ENCODE results near the gene LCP2. TPM values are rescaled to one million over a fixed set of nuclear protein-coding genes. Genes with fewer than 3 reads are reported as not detected.

LCP2 gene
- total and polyA plus RNA-seq, 5 donors, result 3.0 to 10.9 (median 10.2) TPM

DNA sequence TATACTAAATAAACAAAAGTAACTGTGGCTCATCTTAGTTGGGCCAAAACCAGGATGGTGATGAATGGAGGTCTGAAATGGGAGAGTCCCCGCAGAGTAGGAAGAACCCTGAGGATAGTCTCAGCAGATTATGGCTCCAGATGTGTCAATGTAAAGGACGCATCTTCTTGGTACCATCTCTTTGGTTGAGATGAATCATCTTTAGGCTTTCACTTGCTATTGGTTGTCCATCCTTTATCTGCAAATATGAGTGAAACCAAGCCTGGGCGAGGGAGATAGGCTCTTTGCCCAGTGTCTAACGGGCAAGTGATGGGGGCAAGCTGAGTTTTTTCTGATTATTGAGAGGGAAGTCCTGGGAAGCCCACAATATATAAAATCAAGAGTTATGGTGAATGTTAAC is 19.4 kb upstream of the LCP2 start:
- intact Hi-C loops (cut with DNase I), result no loop called here
- DNase-seq (no peak), ATAC-seq (no peak)
- Histone ChIP-seq H3K4me3 (ENCODE audit: low read length) (no peak overlapping the region), H3K27me3 (ENCODE audit: control insufficient read depth, insufficient read depth) (no peaks in the 10 kb centered on the region), H3K9me3 (ENCODE audit: control insufficient read depth, low read length) (no peaks in the 10 kb centered on the region), H3K27ac (ENCODE audit: low read length) (no peak overlapping the region), H3K4me1 (ENCODE audit: control insufficient read depth, insufficient read depth, low read length) (peaks cover 7% of the 10 kb centered on the region)
- 91% methylated on average over 4 of the region's 4 CpGs for WGBS

DNA sequence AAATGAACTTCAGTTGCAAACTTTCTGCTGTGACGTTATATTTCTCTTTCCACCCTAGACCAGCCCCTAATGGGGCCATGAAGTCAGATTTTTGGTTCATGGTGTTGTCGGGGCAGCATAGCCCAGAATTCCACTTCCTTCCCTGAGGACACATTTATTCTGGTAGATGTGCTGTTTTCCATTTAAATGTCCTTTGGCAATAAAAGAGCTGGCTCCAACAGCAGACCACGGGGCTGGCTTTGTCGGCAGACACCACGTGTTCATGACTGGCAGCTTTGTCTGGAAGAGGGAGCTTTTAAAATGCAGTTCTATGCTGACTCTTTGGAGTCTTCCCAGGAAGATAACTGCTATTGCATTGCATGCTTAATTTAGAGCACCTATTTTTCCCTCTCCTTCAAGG is 17.6 kb upstream of the LCP2 start:
- no peak overlapping the region for H3K27ac ChIP-seq (ENCODE audit: low read length)

DNA sequence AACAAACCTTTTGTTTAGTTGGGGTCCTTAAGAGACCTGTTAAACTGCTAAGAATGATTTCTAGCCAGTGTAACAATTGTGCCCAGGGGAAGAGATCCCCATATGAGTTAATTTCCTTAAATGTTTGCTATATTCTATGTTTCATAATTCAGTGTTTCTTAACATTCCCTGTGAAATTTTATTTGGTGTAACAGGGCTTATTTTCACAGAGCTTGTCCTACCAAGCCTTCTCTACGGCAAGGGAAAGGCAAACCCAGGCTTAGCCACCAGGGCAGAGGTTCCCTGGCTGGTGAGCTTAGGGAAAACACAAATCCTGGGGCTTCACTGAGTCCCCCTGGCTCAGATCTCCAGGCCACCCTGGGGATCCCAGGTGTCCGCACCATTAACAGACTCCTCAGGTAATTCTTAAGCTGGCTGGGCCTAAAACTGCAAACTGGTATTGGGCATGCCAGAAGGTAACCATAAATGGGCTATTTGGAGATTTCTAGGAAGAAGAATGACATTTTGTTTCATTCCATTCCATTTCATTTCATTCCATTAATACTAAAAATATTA is 17.0 kb upstream of the LCP2 start:
- Histone ChIP-seq H3K27me3 (ENCODE audit: control insufficient read depth, insufficient read depth) (no peaks in the 10 kb centered on the region), H3K9me3 (ENCODE audit: control insufficient read depth, low read length) (no peaks in the 10 kb centered on the region), H3K4me3 (ENCODE audit: low read length) (no peak overlapping the region), H3K4me1 (ENCODE audit: control insufficient read depth, insufficient read depth, low read length) (peaks cover 14% of the 10 kb centered on the region), H3K27ac (ENCODE audit: low read length) (no peak overlapping the region)
- intact Hi-C loops (cut with DNase I), result no loop called here
- DNase-seq (no peak), ATAC-seq (no peak)
- 66% methylated on average over 2 of the region's 2 CpGs for WGBS

More for the DNA sequence above, 17.6 kb upstream of the LCP2 start:
- DNase-seq (peak; percentile 78 to 92 (median 89)), ATAC-seq (peak; percentile 81 to 92)
- Histone ChIP-seq H3K4me3 (ENCODE audit: low read length) (no peak overlapping the region), H3K9me3 (ENCODE audit: control insufficient read depth, low read length) (no peaks in the 10 kb centered on the region), H3K27me3 (ENCODE audit: control insufficient read depth, insufficient read depth) (no peaks in the 10 kb centered on the region), H3K4me1 (ENCODE audit: control insufficient read depth, insufficient read depth, low read length) (peaks cover 14% of the 10 kb centered on the region)
- intact Hi-C loops (cut with DNase I), result no loop called here
- WGBS, result 14% methylated on average over 5 of the region's 5 CpGs

DNA sequence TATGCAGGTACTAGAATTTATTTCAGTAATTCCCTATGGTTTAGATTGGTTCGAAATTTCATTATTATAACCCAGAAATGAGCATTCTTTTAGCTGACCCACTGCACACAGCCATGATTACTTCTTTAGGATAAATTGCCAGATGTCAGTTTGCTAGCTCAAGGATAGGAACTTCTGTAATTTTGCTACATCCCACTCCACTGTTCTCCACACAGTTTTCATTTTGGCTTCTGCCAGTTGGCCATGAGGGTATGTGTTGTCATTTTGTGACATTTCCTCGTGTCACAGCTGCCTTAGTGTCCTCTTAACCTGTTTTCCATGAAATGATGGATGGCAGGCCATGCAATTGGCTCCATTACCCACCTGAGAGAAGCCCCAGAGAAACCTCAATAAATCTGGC is 16.2 kb upstream of the LCP2 start:
- H3K27ac ChIP-seq (ENCODE audit: low read length), result no peak overlapping the region
- ATAC-seq (no peak), DNase-seq (no peak)
- H3K9me3 ChIP-seq (ENCODE audit: control insufficient read depth, low read length), result no peaks in the 10 kb centered on the region
- H3K4me3 ChIP-seq (ENCODE audit: low read length), result no peak overlapping the region
- intact Hi-C loops (cut with DNase I), result no loop called here
- H3K27me3 ChIP-seq (ENCODE audit: control insufficient read depth, insufficient read depth), result no peaks in the 10 kb centered on the region
- H3K4me1 ChIP-seq (ENCODE audit: control insufficient read depth, insufficient read depth, low read length), result peaks cover 14% of the 10 kb centered on the region
- WGBS, result 90% methylated on average over 2 of the region's 2 CpGs

DNA sequence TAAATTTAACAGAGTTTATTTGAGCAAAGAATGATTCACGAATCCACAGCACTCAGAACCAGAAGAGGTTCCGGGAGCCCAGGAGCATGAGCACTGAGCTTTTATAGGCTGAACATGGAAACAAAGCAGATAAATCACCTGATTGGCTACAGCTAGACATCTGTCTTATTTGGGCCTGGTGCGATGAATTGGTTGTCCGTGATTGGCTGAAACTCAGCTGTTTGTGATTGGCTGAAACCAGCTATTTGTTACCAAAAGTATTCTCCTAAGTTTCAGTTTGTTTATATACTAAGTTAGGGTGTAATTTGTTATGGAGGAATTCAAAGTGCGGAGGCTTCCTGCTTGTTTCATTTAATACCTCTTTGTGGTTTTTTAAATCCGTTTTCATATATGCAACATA is 15.8 kb upstream of the LCP2 start:
- Histone ChIP-seq H3K9me3 (ENCODE audit: control insufficient read depth, low read length) (no peaks in the 10 kb centered on the region), H3K4me1 (ENCODE audit: control insufficient read depth, insufficient read depth, low read length) (peaks cover 14% of the 10 kb centered on the region), H3K27ac (ENCODE audit: low read length) (no peak overlapping the region), H3K4me3 (ENCODE audit: low read length) (no peak overlapping the region), H3K27me3 (ENCODE audit: control insufficient read depth, insufficient read depth) (no peaks in the 10 kb centered on the region)
- intact Hi-C loops (cut with DNase I), result no loop called here
- DNase-seq (no peak), ATAC-seq (no peak)
- WGBS, result 90% methylated on average over 6 of the region's 6 CpGs

DNA sequence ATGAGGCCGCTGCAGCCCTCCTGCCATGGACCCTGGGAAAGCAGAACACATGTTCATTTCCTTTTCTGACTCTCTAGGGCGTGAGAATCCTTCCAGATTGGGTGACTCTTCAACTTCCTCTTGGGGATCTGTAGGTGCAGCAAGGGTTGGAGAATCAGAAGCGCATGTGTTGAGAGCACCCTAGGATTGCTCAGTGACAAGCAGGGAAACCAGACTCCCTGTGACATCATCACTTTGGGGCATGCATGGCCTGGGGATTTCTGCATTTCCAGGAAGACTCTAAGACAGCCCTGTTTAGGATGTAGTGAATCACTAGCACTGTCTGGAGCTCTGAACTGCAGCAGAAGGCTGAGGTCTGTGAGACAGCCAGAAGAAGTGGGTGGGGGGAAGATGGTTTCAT is 15.1 kb upstream of the LCP2 start:
- Histone ChIP-seq H3K27ac (ENCODE audit: low read length) (no peak overlapping the region), H3K4me1 (ENCODE audit: control insufficient read depth, insufficient read depth, low read length) (peaks cover 16% of the 10 kb centered on the region), H3K9me3 (ENCODE audit: control insufficient read depth, low read length) (no peaks in the 10 kb centered on the region), H3K27me3 (ENCODE audit: control insufficient read depth, insufficient read depth) (no peaks in the 10 kb centered on the region), H3K4me3 (ENCODE audit: low read length) (no peak overlapping the region)
- DNase-seq (no peak), ATAC-seq (peak in 1 of 2 donors; percentile 38)
- intact Hi-C loops (cut with DNase I), result no loop called here
- WGBS, result 75% methylated on average over 3 of the region's 3 CpGs

DNA sequence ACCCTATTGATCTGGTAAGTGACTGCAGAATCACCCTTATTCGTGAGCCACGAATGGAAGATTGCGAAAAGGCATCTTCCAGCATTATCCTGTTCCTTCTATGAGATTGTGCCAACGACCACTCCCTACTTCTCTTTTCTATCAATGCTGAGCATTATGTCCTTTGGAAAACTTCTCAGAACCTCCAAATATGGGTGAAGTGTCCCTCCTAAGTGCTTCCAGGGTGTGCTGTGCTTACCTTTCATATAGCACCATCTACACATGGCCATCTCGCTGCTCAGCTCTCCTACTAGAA is 14.7 kb upstream of the LCP2 start:
- ATAC-seq (no peak), DNase-seq (no peak)
- no peaks in the 10 kb centered on the region for H3K27me3 ChIP-seq (ENCODE audit: control insufficient read depth, insufficient read depth)
- H3K27ac ChIP-seq (ENCODE audit: low read length), result no peak overlapping the region
- H3K4me3 ChIP-seq (ENCODE audit: low read length), result no peak overlapping the region
- intact Hi-C loops (cut with DNase I), result no loop called here
- 90% methylated on average over 5 of the region's 5 CpGs for WGBS
- no peaks in the 10 kb centered on the region for H3K9me3 ChIP-seq (ENCODE audit: control insufficient read depth, low read length)
- H3K4me1 ChIP-seq (ENCODE audit: control insufficient read depth, insufficient read depth, low read length), result peaks cover 16% of the 10 kb centered on the region

DNA sequence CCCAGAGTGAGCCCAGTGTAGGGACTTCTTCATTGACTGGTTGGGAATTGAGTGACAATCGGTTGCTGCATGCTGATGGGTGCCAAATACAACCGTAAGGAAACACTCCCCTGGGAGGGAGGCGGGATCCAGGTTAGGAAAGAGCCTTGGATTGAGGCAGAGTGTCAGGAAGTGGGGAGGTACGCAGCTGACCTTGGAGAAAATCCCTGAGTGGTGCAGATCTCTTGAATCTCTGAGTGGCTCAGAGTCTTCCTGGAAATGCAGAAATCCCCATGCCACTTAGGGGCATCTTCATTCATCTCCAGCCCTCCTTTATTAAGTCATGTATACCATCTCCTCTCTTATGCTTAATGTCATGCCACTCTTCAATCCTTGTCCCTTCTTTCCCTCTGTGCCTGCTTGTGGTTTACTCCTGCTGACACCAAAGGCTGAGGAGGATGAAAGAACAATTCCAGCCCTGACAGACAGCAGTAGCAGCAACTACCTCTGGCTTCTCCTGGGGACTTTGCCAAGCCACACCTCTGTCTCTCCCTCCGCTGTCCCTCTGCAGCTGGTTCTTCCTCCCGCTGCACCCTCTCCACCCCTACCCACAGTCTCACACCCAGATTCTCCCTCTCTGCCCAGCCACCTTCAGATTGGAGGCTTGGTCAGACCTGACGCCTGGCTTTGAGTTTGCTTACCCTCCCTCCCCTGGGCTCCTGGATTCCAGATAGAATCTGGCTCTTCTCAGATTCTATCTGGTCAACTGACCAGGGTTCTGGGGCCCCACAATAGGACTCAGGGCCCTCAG is 14.1 kb upstream of the LCP2 start:
- Histone ChIP-seq H3K9me3 (ENCODE audit: control insufficient read depth, low read length) (no peaks in the 10 kb centered on the region), H3K27me3 (ENCODE audit: control insufficient read depth, insufficient read depth) (no peaks in the 10 kb centered on the region), H3K4me1 (ENCODE audit: control insufficient read depth, insufficient read depth, low read length) (peaks cover 18% of the 10 kb centered on the region), H3K4me3 (ENCODE audit: low read length) (no peak overlapping the region), H3K27ac (ENCODE audit: low read length) (no peak overlapping the region)
- no peak for ATAC-seq
- DNase-seq, result no peak
- intact Hi-C loops (cut with DNase I), result no loop called here
- 70% methylated on average over 7 of the region's 7 CpGs for WGBS

DNA sequence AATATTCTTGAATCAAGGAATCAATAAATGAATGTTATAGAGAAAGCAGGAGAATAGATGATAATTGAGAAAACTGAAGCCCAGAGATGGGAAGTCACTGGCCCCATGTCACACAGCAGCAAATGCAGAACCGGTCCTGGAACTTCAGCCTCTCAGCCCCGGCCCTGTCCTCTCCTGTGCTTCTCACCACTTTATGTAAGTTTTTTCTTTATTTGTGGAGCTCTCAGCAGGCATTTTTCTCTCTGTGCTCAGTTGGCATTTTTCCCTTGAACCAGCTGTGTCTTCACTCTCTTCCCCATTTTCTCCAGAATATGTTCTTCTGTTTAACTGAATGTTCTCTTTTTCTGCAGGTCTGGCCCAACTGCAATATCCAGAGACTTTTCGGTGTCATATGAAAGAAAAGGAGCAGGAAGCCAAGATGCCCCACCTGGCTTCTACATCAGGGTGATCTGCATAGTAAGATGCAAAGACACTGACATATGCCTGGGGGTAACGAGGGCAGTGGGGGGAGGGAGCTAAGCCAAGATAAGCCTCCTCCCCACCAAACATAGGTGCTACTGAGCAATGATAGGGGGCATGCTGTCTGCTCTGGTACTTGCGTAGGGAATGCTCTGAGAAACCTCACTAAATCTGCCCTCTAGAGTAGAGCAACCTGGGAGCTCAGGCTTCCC is 12.8 kb upstream of the LCP2 start:
- H3K4me1 ChIP-seq (ENCODE audit: control insufficient read depth, insufficient read depth, low read length), result peaks cover 14% of the 10 kb centered on the region
- H3K27ac ChIP-seq (ENCODE audit: low read length), result no peak overlapping the region
- no peaks in the 10 kb centered on the region for H3K27me3 ChIP-seq (ENCODE audit: control insufficient read depth, insufficient read depth)
- WGBS, result 72% methylated on average over 5 of the region's 5 CpGs
- no peak for DNase-seq
- no peaks in the 10 kb centered on the region for H3K9me3 ChIP-seq (ENCODE audit: control insufficient read depth, low read length)
- intact Hi-C loops (cut with DNase I), result no loop called here
- H3K4me3 ChIP-seq (ENCODE audit: low read length), result no peak overlapping the region
- ATAC-seq, result no peak

DNA sequence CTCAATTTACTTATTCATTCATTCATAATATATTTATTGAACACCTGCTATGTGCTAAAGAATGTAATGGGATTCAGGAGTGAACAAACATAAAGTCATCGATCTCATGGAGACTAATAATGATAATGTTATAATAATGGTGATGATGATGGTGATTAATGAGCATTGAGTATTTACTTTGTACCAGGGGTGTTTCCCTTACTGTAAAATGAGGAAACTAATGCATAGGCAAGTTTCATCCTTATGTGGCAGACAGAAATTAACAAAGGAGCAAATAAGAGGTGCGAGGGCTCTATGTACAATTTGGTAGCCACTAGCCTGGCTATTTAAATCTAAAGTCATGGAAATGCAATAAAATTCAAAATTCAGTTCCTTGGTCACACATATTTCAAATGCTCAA is 11.1 kb upstream of the LCP2 start:
- Histone ChIP-seq H3K27me3 (ENCODE audit: control insufficient read depth, insufficient read depth) (no peaks in the 10 kb centered on the region), H3K4me3 (ENCODE audit: low read length) (no peak overlapping the region), H3K4me1 (ENCODE audit: control insufficient read depth, insufficient read depth, low read length) (peaks cover 11% of the 10 kb centered on the region), H3K9me3 (ENCODE audit: control insufficient read depth, low read length) (no peaks in the 10 kb centered on the region), H3K27ac (ENCODE audit: low read length) (no peak overlapping the region)
- 95% methylated on average over 2 of the region's 2 CpGs for WGBS
- intact Hi-C loops (cut with DNase I), result no loop called here
- DNase-seq (no peak), ATAC-seq (no peak)

DNA sequence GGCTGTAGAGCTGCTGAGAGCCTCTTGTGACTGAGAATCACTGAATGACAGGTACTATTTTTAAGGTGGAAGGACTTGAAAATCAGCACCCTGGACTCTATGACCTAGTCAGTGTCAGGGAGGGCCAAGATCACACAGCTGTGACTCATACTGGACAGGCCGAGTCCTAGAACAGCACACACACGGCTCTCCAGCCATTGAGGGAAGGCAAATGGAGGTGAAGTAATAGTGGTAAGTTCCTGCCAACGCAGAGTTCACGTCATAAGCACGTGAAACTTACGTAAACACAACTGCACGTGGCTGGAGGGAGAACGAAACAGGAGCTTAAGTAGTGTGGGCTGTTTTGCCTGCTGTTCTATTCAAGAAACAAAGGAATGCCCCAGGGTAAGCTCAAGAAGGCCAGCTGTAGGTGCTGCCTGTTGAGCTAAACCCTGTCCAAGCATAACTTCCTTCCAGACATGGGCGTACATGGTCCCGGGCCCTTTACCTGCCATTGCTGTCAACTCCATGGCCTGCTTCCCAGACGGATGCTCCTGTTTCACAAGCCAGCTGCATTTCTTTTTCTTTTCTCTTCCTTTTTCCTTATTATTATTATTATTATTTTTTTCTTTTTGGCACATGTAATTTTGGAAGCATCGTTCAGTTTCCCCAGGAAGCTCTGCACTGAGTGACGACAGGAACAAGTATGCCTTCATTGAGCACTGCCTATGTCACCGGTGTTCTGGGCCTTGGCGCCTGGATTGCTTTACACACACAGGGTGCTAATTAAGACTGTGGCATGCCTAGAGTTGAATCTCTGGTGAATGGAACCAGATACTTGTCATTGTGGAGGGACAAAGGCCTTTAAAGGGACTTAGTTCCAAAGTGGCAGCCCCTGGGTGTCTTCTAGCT is 10.2 kb upstream of the LCP2 start:
- Histone ChIP-seq H3K9me3 (ENCODE audit: control insufficient read depth, low read length) (no peaks in the 10 kb centered on the region), H3K4me1 (ENCODE audit: control insufficient read depth, insufficient read depth, low read length) (peaks cover 15% of the 10 kb centered on the region), H3K4me3 (ENCODE audit: low read length) (no peak overlapping the region), H3K27ac (ENCODE audit: low read length) (peak overlapping the region; percentile 33), H3K27me3 (ENCODE audit: control insufficient read depth, insufficient read depth) (no peaks in the 10 kb centered on the region)
- ATAC-seq, result peak; percentile 92 to 95
- DNase-seq, result peak; percentile 77 to 87 (median 83)
- intact Hi-C loops (cut with DNase I), result no loop called here
- 40% methylated on average over 15 of the region's 15 CpGs for WGBS

All from right cardiac atrium (tissue), 5 donors.